Fibroblast of the conjunctiva (primary cell): ENCODE data around the gene COPE.

Experiments
- DNase-seq: peaks from one replicate; pipeline ENCODE4 v3.0.0-alpha.2; 2010; ENCODE audit warnings: low read depth

The COPE gene

GRCh38 chr19:18895038-18895823 is 24.0 kb downstream of the COPE start:
- DNase-seq = peak; percentile 17

- peak; percentile 33 for DNase-seq
Measured at GRCh38 chr19:18894254-18895037, 24.7 kb downstream of the COPE start.

- no peak for DNase-seq
Measured at GRCh38 chr19:18893587-18894253, 25.5 kb downstream of the COPE start.

GRCh38 chr19:18889949-18890745 is 29.0 kb downstream of the COPE start:
- DNase-seq = no peak

- no peak for DNase-seq
Measured at GRCh38 chr19:18886972-18887371, 32.2 kb downstream of the COPE start.

- DNase-seq = no peak
Measured at GRCh38 chr19:18883526-18884304, 35.5 kb downstream of the COPE start.

GRCh38 chr19:18881491-18881890 is 37.7 kb downstream of the COPE start:
- DNase-seq = no peak

GRCh38 chr19:18879579-18880373 is 39.4 kb downstream of the COPE start:
- no peak for DNase-seq

- no peak for DNase-seq
Measured at GRCh38 chr19:18878858-18879578, 40.2 kb downstream of the COPE start.

GRCh38 chr19:18878058-18878797 is 41.0 kb downstream of the COPE start:
- DNase-seq = no peak

GRCh38 chr19:18876865-18877264 is 42.3 kb downstream of the COPE start:
- DNase-seq = no peak

GRCh38 chr19:18875726-18876125 is 43.5 kb downstream of the COPE start:
- DNase-seq = no peak

- no peak for DNase-seq
Measured at GRCh38 chr19:18871543-18871942, 47.6 kb downstream of the COPE start.

GRCh38 chr19:18870531-18871172 is 48.5 kb downstream of the COPE start:
- DNase-seq = no peak

GRCh38 chr19:18869781-18870530 is 49.2 kb downstream of the COPE start:
- no peak for DNase-seq

GRCh38 chr19:18869023-18869618 is 50.1 kb downstream of the COPE start:
- DNase-seq = no peak

GRCh38 chr19:18868380-18869022 is 50.7 kb downstream of the COPE start:
- no peak for DNase-seq
